IPS-18a (cell line): ENCODE results near the gene ORAI2.

Experiments used
- H3K27ac ChIP-seq: one replicate; pipeline ENCODE4 v1.5.1; 2013; ENCODE audit warnings: low read length
- H3K27me3 ChIP-seq: one replicate; pipeline ENCODE4 v1.6.1; 2013; ENCODE audit warnings: mild to moderate bottlenecking, low read length; ENCODE audit not compliant: control insufficient read depth, insufficient read depth
- H3K36me3 ChIP-seq: one replicate; pipeline ENCODE4 v1.6.1; 2013; ENCODE audit warnings: low read depth, low read length; ENCODE audit not compliant: control insufficient read depth
- H3K4me1 ChIP-seq: one replicate; pipeline ENCODE4 v1.6.1; 2013; ENCODE audit warnings: low read depth, low read length; ENCODE audit not compliant: control insufficient read depth
- H3K4me3 ChIP-seq: one replicate; pipeline ENCODE4 v1.5.1; 2013; ENCODE audit warnings: low read length
- H3K9ac ChIP-seq: one replicate; pipeline ENCODE4 v1.6.1; 2013; ENCODE audit warnings: mild to moderate bottlenecking, low read length, moderate library complexity
- H3K9me3 ChIP-seq: one replicate; pipeline ENCODE4 v1.6.1; 2013; ENCODE audit warnings: low read depth, low read length; ENCODE audit not compliant: control insufficient read depth

ORAI2 gene

DNA sequence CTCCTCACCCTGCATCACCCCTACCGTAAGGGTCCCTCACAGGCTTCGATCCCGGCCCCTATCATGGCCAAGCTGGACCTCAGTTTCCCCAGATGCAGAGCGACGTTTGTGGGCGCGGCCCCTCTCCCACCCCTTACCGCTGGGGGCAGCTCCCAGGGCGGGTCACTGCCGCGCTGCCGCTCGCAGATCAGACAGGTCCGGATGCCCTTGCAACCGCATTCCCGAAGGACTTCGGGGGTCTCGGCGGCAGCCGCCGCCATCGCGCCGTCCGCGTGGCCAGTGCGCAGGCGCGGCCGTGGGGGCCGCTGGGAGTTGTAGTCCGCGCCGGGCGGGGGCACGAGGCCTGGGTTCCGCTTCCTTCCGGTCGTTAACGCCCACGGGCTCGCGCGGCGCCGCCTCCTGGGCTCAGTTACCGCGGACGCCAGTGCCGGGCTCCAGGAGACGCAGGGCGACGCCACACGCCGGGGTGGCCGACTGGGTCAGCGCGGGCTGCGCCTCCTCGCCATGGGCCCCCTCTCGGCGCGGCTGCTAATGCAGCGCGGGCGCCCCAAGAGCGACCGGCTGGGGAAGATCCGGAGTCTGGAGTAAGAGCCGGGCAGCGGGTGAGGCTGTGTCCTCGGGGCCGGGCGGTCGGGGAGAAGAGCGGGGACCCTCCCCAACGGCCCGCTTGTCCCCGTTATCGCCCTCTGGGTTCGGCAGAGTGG, 31.4 kb downstream of the ORAI2 start, which contains the start of the genes ALKBH4 and LRWD1:
Gene ALKBH4 (minus strand): TSS at position 287 of the 704 bp plus-strand sequence. CDS start 27 bp downstream, at position 260.
Gene LRWD1 (plus strand): TSS at position 408 of the 704 bp plus-strand sequence. CDS start 97 bp downstream, at position 505.
- no peaks in the 10 kb centered on the region for H3K9me3 ChIP-seq
- peak within 1 kb of the TSS; percentile 99 for H3K4me3 ChIP-seq
- H3K36me3 ChIP-seq: no peaks in the 10 kb centered on the region
- H3K27me3 ChIP-seq: no peaks in the 10 kb centered on the region
- H3K4me1 ChIP-seq: no peaks in the 10 kb centered on the region
- peak within 1 kb of the TSS; percentile 57 for H3K27ac ChIP-seq
- H3K9ac ChIP-seq: peak within 1 kb of the TSS; percentile 91

DNA sequence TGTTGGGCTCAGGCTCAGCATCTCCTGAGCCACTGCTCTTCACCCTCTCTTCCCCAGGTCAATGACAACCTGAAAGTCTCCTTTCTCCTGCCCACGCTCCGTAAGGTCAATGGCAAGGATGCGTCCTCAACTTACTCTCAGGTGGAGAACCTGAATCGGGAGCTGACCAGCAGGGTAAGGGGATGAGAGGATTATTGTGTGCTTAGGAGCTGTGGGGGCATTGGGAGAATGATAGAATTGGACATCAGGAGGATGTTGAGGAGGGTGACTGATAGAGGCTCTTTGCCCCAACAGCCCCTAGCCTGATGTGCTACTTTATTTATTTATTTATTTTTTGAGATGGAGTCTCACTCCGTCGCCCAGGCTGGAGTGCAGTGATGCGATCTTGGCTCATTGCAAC, 32.7 kb downstream of the ORAI2 start:
- no peaks in the 10 kb centered on the region for H3K9me3 ChIP-seq
- no peaks in the 10 kb centered on the region for H3K4me1 ChIP-seq
- H3K4me3 ChIP-seq: peak overlapping the region; percentile 99
- H3K9ac ChIP-seq: no peak overlapping the region
- no peaks in the 10 kb centered on the region for H3K36me3 ChIP-seq
- H3K27me3 ChIP-seq: no peaks in the 10 kb centered on the region
- no peak overlapping the region for H3K27ac ChIP-seq

DNA sequence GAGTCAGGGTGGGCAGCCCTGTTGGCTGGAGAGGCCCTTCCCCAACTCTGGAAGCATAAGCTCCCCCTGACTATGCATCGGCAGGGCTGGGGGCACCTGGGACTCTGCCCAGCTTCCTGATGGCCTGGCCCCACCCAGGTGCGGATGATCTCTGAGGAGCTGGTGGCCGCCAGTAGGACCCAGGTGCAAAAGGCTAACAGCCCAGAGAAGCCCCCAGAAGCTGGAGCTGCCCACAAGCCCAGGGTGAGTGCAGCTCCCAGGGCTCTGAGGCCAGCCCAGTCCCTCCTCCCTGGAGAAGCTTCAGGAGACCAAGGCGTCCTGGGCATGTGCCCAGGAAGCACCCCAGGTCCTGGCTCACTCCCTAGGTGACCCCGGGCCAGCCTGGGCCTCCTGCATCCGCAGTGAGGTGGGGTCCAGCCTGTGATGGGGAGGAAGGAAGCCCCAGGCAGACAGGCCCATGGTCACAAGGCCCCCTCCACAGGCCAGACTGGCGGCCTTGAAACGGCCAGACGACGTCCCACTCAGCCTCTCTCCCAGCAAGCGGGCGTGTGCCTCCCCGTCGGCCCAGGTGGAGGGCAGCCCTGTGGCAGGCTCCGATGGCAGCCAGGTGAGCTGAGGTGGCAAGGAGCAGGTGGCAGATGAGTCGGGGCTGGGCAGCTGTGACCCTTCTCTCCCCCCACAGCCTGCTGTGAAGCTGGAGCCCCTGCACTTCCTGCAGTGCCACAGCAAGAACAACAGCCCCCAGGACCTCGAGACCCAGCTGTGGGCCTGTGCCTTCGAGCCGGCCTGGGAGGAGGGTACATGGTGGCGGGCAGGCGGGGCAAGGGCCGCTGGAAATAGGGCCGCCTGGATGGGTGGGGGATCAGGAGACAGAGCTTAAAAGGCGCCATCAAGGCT, 34.5 kb downstream of the ORAI2 start:
- Histone ChIP-seq H3K4me3 (no peak overlapping the region), H3K27me3 (no peaks in the 10 kb centered on the region), H3K36me3 (peaks cover 10% of the 10 kb centered on the region), H3K9me3 (no peaks in the 10 kb centered on the region), H3K9ac (no peak overlapping the region), H3K4me1 (no peaks in the 10 kb centered on the region), H3K27ac (no peak overlapping the region)

DNA sequence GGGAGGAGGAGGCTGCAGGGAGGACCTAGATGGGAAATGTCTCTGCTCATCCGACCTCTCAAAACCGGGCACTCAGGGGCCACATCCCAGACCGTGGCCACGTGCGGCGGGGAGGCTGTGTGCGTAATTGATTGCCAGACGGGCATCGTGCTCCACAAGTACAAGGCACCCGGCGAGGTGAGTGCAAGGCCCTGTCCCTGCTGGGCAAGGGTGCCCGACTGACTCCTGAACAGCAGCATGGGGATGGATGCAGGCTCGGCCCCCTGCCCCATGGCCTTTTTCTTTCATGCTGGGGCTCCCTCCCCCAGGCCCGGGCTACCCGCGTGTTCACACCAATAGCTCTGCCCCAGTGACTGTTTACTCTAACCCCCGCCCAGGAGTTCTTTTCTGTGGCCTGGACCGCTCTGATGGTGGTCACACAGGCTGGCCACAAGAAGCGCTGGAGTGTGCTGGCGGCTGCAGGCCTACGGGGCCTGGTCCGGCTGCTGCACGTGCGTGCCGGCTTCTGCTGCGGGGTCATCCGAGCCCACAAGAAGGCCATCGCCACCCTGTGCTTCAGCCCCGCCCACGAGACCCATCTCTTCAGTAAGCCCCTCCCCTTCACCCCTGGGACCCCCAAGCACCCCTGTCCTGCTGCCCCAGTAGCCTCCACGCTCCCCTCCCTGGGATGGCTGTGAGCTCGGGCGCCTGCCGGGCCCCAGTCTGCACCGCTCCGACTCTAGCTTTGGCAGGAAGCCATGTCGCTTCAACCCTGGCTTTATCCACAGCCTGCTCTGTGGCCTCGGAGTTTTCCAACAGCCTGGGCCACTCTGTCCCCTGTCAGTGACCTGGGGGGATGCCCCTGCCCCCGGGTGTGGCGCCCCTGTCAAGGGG, 35.3 kb downstream of the ORAI2 start:
- H3K9ac ChIP-seq: no peak overlapping the region
- H3K4me1 ChIP-seq: no peaks in the 10 kb centered on the region
- no peaks in the 10 kb centered on the region for H3K9me3 ChIP-seq
- H3K27ac ChIP-seq: no peak overlapping the region
- no peaks in the 10 kb centered on the region for H3K27me3 ChIP-seq
- peaks cover 14% of the 10 kb centered on the region for H3K36me3 ChIP-seq
- no peak overlapping the region for H3K4me3 ChIP-seq

DNA sequence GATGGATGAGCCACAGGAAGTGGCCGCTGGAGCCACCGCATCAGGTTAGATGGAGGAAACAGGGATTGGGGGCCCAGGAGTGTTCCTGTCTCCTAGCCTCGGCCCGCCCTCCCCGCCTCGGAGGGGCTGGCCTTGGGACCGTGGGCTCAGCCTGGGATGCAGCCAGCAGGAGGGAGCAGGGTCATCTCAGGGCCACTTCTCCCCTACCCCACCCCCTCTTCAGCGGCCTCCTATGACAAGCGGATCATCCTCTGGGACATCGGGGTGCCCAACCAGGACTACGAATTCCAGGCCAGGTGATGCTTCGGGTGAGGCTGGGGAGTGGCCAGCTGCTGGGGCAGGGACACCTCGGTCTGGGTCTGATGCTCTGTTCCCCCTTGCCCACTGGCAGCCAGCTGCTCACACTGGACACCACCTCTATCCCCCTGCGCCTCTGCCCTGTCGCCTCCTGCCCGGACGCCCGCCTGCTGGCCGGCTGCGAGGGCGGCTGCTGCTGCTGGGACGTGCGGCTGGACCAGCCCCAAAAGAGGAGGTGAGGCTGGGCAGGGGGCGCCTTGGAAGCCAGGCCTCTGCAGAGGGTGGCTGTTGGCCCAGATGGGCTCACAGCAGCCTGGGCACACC, 36.1 kb downstream of the ORAI2 start:
- Histone ChIP-seq H3K4me3 (no peak overlapping the region), H3K27me3 (no peaks in the 10 kb centered on the region), H3K36me3 (peaks cover 14% of the 10 kb centered on the region), H3K27ac (no peak overlapping the region), H3K9me3 (no peaks in the 10 kb centered on the region), H3K4me1 (no peaks in the 10 kb centered on the region), H3K9ac (no peak overlapping the region)

DNA sequence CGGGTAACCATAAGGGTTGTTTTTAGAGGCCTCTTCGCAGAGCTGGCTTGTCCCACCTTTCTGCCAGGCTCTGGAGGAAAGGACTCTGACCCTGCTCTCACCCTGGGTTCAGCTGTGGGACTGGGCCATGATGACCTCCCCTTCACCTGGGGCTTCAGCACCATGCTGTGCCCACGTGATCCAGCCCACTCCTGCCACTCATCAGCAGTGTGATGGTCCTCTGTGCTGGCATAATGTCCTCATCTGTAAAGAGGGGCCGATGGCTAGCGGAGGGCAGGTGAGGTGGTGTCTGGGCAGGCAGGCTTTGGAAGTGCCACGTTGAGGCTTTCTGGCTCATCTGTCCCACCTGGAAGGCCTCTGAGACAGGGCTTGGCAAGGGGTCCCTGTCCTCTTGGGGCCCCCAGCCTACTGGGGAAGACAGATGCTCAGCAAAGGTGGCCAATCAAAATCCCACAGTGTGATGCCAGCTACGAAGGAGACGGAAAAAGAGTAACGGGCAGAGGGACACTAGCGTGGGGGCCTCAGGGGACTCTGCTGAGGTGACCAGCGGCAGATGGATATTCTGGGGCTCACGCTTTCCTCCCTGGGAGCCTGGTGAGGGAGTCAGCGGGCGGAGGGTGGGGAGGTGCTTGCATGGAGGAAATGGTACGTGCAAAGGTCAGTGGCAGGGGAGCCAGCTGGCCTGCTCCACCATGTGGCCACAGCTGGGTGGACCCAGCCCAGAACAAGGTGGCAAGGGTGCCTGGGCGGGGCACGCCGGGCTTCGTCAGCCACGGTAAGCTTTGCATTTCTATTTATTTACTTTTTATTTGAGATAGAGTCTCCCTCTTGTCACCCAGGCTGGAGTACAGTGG, 36.8 kb downstream of the ORAI2 start:
- Histone ChIP-seq H3K4me1 (no peaks in the 10 kb centered on the region), H3K4me3 (no peak overlapping the region), H3K27me3 (no peaks in the 10 kb centered on the region), H3K27ac (no peak overlapping the region), H3K9me3 (no peaks in the 10 kb centered on the region), H3K9ac (no peak overlapping the region), H3K36me3 (peaks cover 14% of the 10 kb centered on the region)

DNA sequence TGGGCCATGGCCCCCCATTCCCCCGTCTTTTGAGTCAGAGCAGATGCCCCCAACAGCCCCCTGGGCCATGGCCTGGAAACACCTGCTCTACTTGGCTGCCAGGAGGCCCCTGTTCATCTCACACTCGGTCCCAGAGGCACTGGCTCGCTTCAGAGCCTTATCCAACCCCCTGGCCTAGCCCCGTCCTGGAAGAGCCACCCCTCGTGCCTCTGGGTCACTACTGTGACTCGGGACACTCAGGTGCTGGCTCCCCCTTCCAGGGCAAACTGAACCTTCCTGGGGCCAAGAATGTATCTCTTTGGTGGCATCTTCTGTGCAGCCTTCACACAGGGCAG, 38.4 kb downstream of the ORAI2 start:
- no peak overlapping the region for H3K4me3 ChIP-seq
- no peak overlapping the region for H3K27ac ChIP-seq
- H3K9me3 ChIP-seq: no peaks in the 10 kb centered on the region
- peaks cover 14% of the 10 kb centered on the region for H3K36me3 ChIP-seq
- H3K9ac ChIP-seq: no peak overlapping the region
- no peaks in the 10 kb centered on the region for H3K27me3 ChIP-seq
- no peaks in the 10 kb centered on the region for H3K4me1 ChIP-seq

DNA sequence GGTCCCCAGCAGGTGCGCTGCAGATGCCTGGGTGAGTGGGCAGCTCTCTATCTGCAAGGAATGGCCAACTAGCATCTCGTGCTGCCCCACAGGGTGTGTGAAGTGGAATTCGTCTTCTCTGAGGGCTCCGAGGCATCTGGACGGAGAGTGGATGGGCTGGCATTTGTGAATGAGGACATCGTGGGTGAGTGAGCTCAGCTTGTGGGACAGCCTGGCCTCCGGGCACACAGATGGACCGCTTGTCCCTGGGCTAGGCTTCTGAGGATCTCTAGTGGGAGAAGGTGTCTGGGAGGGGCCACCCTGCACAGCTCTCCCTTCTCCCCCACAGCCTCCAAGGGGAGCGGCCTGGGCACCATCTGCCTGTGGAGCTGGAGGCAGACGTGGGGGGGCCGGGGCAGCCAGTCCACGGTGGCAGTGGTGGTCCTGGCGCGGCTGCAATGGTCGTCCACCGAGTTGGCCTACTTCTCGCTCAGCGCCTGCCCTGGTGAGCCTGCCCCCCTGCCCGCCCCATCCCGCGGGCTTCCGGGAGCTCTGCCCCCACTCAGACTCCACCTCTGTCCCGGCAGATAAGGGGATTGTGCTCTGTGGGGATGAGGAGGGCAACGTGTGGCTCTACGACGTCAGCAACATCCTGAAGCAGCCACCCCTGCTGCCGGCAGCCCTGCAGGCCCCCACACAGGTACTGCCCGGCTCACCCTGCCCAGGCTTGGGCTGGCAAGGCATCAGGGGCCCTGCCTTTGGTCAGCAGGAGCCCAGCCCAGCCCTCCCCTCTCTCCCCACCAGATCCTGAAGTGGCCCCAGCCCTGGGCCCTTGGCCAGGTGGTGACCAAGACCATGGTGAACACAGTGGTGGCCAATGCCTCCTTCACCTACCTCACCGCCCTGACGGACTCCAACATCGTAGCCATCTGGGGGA, 39.0 kb downstream of the ORAI2 start:
- Histone ChIP-seq H3K9me3 (no peaks in the 10 kb centered on the region), H3K27ac (no peak overlapping the region), H3K9ac (no peak overlapping the region), H3K27me3 (no peaks in the 10 kb centered on the region), H3K36me3 (peaks cover 14% of the 10 kb centered on the region), H3K4me1 (no peaks in the 10 kb centered on the region), H3K4me3 (no peak overlapping the region)

DNA sequence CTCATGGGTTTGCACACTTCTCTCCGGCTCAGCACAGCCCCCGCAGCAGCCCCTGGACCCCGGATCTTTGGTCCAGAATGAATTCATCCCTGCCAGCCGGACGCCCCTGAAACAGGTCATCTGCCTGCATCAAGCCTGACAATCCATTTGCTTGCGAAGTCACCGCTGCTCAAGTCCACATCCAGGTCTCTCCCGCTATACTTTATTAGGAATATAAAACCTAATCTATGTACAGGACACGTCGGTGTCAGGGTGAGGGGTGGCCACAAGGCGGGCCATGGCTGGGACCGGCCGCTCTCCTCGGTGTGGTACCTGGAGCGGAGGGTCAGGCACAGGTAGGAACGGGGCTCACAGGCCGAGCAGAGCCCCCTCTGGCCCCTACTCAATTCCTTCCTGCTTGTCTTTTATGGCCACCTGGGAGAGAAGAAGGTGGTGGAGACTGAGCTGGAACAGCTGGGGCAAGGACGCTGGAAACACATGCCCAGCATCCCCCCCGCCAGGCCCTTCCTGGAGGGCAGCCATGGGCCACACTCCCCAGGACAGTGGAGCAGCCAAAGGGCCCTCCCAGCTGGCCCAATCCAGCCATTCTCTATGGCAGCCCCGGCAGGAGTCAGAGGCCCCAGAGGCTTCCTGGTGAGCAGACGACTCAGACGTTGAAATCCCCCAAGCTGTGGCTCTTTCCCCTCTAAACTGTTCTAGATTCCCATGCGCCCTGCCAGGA, 40.1 kb downstream of the ORAI2 start:
- H3K27me3 ChIP-seq: no peaks in the 10 kb centered on the region
- H3K27ac ChIP-seq: no peak overlapping the region
- peaks cover 14% of the 10 kb centered on the region for H3K36me3 ChIP-seq
- H3K4me3 ChIP-seq: no peak overlapping the region
- no peaks in the 10 kb centered on the region for H3K4me1 ChIP-seq
- no peaks in the 10 kb centered on the region for H3K9me3 ChIP-seq
- H3K9ac ChIP-seq: no peak overlapping the region
